OCI-LY1 (cell line): ENCODE measurements around the gene SLC2A5.

ENCODE experiments used
- H2AFZ ChIP-seq: fragments of 200-600 bp; sonication (generic), shearing (Covaris generic); 2 replicates; pipeline ENCODE4 v1.6.0; 2014; ENCODE audit warnings: antibody characterized with exemption, mild to moderate bottlenecking, low read length
- H3F3A ChIP-seq: fragments of 200-600 bp; sonication (generic), shearing (Covaris generic); 2 replicates; pipeline ENCODE4 v1.6.0; 2014; ENCODE audit warnings: mild to moderate bottlenecking, antibody characterized with exemption, low read length, moderate library complexity; ENCODE audit not compliant: insufficient read depth
- H3K27ac ChIP-seq: fragments of 200-600 bp; sonication (generic); 2 replicates; pipeline ENCODE4 v1.5.1; 2014; ENCODE audit warnings: low read length, mixed run types, mild to moderate bottlenecking, low read depth; ENCODE audit not compliant: poor library complexity, severe bottlenecking
- H3K27me3 ChIP-seq: fragments of 200-600 bp; sonication (generic); 2 replicates; pipeline ENCODE4 v1.6.0; 2014; ENCODE audit warnings: antibody characterized with exemption, mild to moderate bottlenecking, low read length, moderate library complexity; ENCODE audit not compliant: insufficient read depth
- H3K36me3 ChIP-seq: fragments of 200-600 bp; sonication (generic); 2 replicates; pipeline ENCODE4 v1.6.1; 2014; ENCODE audit warnings: mild to moderate bottlenecking, antibody characterized with exemption, low read length, moderate library complexity, mixed read lengths; ENCODE audit not compliant: insufficient read depth
- H3K4me1 ChIP-seq: fragments of 200-600 bp; sonication (generic); 2 replicates; pipeline ENCODE4 v1.5.1; 2014; ENCODE audit warnings: mild to moderate bottlenecking, low read length, moderate library complexity; ENCODE audit not compliant: insufficient read depth, severe bottlenecking
- H3K4me2 ChIP-seq: fragments of 200-600 bp; sonication (generic), shearing (Covaris generic); 2 replicates; pipeline ENCODE4 v1.6.1; 2014; ENCODE audit warnings: low read length
- H3K4me3 ChIP-seq: fragments of 200-600 bp; sonication (generic); 2 replicates; pipeline ENCODE4 v1.5.1; 2014; ENCODE audit warnings: low read length, low read depth, mild to moderate bottlenecking, mixed read lengths; ENCODE audit not compliant: poor library complexity, severe bottlenecking
- H3K79me2 ChIP-seq: fragments of 200-600 bp; shearing (Covaris generic); 2 replicates; pipeline ENCODE4 v1.6.1; 2016; ENCODE audit warnings: mixed run types, low read length, mixed read lengths; ENCODE audit not compliant: insufficient read depth
- H3K9ac ChIP-seq: fragments of 200-600 bp; sonication (generic), shearing (Covaris generic); 2 replicates; pipeline ENCODE4 v1.6.1; 2014; ENCODE audit warnings: mild to moderate bottlenecking, low read length, mixed read lengths
- H3K9me2 ChIP-seq: fragments of 200-600 bp; sonication (generic), shearing (Covaris generic); 2 replicates; pipeline ENCODE4 v1.6.1; 2014; ENCODE audit warnings: low read depth, mild to moderate bottlenecking, low read length, mixed read lengths
- H3K9me3 ChIP-seq: fragments of 200-600 bp; shearing (Covaris generic); 2 replicates; pipeline ENCODE4 v1.6.1; 2014; ENCODE audit warnings: low read length, mixed read lengths
- H4K20me1 ChIP-seq: fragments of 200-600 bp; sonication (generic), shearing (Covaris generic); 2 replicates; pipeline ENCODE4 v1.6.0; 2016; ENCODE audit warnings: mild to moderate bottlenecking, low read length; ENCODE audit not compliant: insufficient read depth
- CTCF ChIP-seq: fragments of 200-600 bp; sonication (generic), shearing (Covaris generic); IDR thresholded peaks from 2 replicates; pipeline ENCODE4 v1.5.1; 2017; ENCODE audit warnings: mild to moderate bottlenecking, antibody characterized with exemption, low read length, moderate library complexity, mixed read lengths
- EZH2 ChIP-seq: fragments of 200-600 bp; sonication (generic), shearing (Covaris generic); IDR thresholded peaks from 2 replicates; pipeline ENCODE4 v1.8.0; 2017; ENCODE audit warnings: borderline replicate concordance, mixed run types, mild to moderate bottlenecking, antibody characterized with exemption, low read length, moderate library complexity, mixed read lengths

SLC2A5 gene

GRCh38 chr1:9016455-9016854 lies 53.0 kb downstream of the SLC2A5 start:
- Histone ChIP-seq H3K27me3 (0 out of 2 replicates have a peak, but pooled peaks cover 6% of the 10 kb centered on the region), H3K79me2 (no peaks in the 10 kb centered on the region), H3K9me2 (no peaks in the 10 kb centered on the region), H3K9ac (no peak overlapping the region), H3F3A (no peaks in the 10 kb centered on the region), H3K4me3 (no peak overlapping the region), H3K27ac (no peak overlapping the region), H4K20me1 (no peaks in the 10 kb centered on the region), H3K9me3 (no peaks in the 10 kb centered on the region), H3K4me2 (no peak overlapping the region), H2AFZ (no peak overlapping the region), H3K4me1 (peaks cover 24% of the 10 kb centered on the region), H3K36me3 (no peaks in the 10 kb centered on the region)
- TF ChIP-seq CTCF = no peak
- TF ChIP-seq EZH2 = no peak

GRCh38 chr1:9014475-9015375 lies 54.7 kb downstream of the SLC2A5 start:
- Histone ChIP-seq H3K36me3 (no peaks in the 10 kb centered on the region), H2AFZ (no peak overlapping the region), H3K4me1 (peaks cover 42% of the 10 kb centered on the region), H3K27me3 (0 out of 2 replicates have a peak, but pooled peaks cover 6% of the 10 kb centered on the region), H3K4me2 (no peak overlapping the region), H3K9me2 (no peaks in the 10 kb centered on the region), H3K79me2 (no peaks in the 10 kb centered on the region), H3K27ac (peak overlapping the region; percentile 45), H3F3A (no peaks in the 10 kb centered on the region), H4K20me1 (no peaks in the 10 kb centered on the region), H3K9me3 (no peaks in the 10 kb centered on the region), H3K9ac (no peak overlapping the region; the same call in 1 of the 2 replicates), H3K4me3 (no peak overlapping the region)
- TF ChIP-seq CTCF (no peak), EZH2 (no peak)

GRCh38 chr1:9013819-9014218 lies 55.6 kb downstream of the SLC2A5 start:
- H3K4me2 ChIP-seq = no peak overlapping the region

More at GRCh38 chr1:9013819-9014218, 55.6 kb downstream of the SLC2A5 start:
- no peaks in the 10 kb centered on the region for H3F3A ChIP-seq
- H3K9me2 ChIP-seq = no peaks in the 10 kb centered on the region
- no peaks in the 10 kb centered on the region for H4K20me1 ChIP-seq
- H3K27ac ChIP-seq = peak overlapping the region; percentile 45
- no peak overlapping the region for H2AFZ ChIP-seq
- 0 out of 2 replicates have a peak, but pooled peaks cover 6% of the 10 kb centered on the region for H3K27me3 ChIP-seq
- no peak overlapping the region; the same call in 1 of the 2 replicates for H3K9ac ChIP-seq
- H3K4me1 ChIP-seq = peaks cover 51% of the 10 kb centered on the region
- H3K36me3 ChIP-seq = no peaks in the 10 kb centered on the region
- no peaks in the 10 kb centered on the region for H3K79me2 ChIP-seq
- no peak overlapping the region for H3K4me3 ChIP-seq
- TF ChIP-seq CTCF (no peak), EZH2 (no peak)
- no peaks in the 10 kb centered on the region for H3K9me3 ChIP-seq
